GM15510 (cell line): ENCODE measurements around the gene SH3BGRL2.

Source experiments
- POLR2A ChIP-seq: IDR thresholded peaks from 3 replicates; pipeline ENCODE4 v1.6.1; 2011; ENCODE audit warnings: borderline replicate concordance; ENCODE audit not compliant: insufficient read length; ENCODE audit errors: extremely low read depth

SH3BGRL2 gene

GRCh38 chr6:79699606-79700005, 68.5 kb downstream of the SH3BGRL2 start:
- no peak for TF ChIP-seq POLR2A

- no peak for TF ChIP-seq POLR2A
These were observed 71.6 kb downstream of the SH3BGRL2 start for GRCh38 chr6:79702691-79703090.

GRCh38 chr6:79704200-79704599, 73.1 kb downstream of the SH3BGRL2 start:
- TF ChIP-seq POLR2A, result no peak

GRCh38 chr6:79705456-79705995, 74.4 kb downstream of the SH3BGRL2 start:
- TF ChIP-seq POLR2A, result no peak

GRCh38 chr6:79706527-79706926, 75.4 kb downstream of the SH3BGRL2 start:
- no peak for TF ChIP-seq POLR2A

- no peak for TF ChIP-seq POLR2A
These were observed 76.5 kb downstream of the SH3BGRL2 start for GRCh38 chr6:79707621-79708020.

- no peak for TF ChIP-seq POLR2A
These were observed 77.1 kb downstream of the SH3BGRL2 start for GRCh38 chr6:79708095-79708791.

- TF ChIP-seq POLR2A, result no peak
These were observed 79.0 kb downstream of the SH3BGRL2 start for GRCh38 chr6:79710127-79710526.

- no peak for TF ChIP-seq POLR2A
These were observed 80.0 kb downstream of the SH3BGRL2 start for GRCh38 chr6:79711167-79711566.

GRCh38 chr6:79712144-79712543, 81.0 kb downstream of the SH3BGRL2 start:
- TF ChIP-seq POLR2A, result no peak

- no peak for TF ChIP-seq POLR2A
These were observed 81.5 kb downstream of the SH3BGRL2 start for GRCh38 chr6:79712616-79713135.

- TF ChIP-seq POLR2A, result no peak
These were observed 82.7 kb downstream of the SH3BGRL2 start for GRCh38 chr6:79713701-79714322.

- TF ChIP-seq POLR2A, result no peak
These were observed 86.9 kb downstream of the SH3BGRL2 start for GRCh38 chr6:79717989-79718388.

GRCh38 chr6:79718509-79719247, 87.5 kb downstream of the SH3BGRL2 start:
- no peak for TF ChIP-seq POLR2A
